SK-N-SH (cell line): ENCODE results near the gene RAB6B. TPM values are rescaled to one million over a fixed set of nuclear protein-coding genes. Genes with fewer than 3 reads are reported as not detected.

Source experiments
- CTCF ChIA-PET: fragments of 300-600, 350-600 bp; formaldehyde crosslinking; extraction: SDS; loops from one replicate; lab custom pipeline; 2021; lab: Yijun Ruan, JAX
- POLR2A ChIA-PET: fragments of 350-600 bp; sonication (Branson Sonifier 250); formaldehyde crosslinking; extraction: SDS; loops from one replicate; lab custom pipeline; 2020; ENCODE audit warnings: antibody characterized with exemption, inconsistent platforms; lab: Yijun Ruan, JAX
- DNase-seq: peaks from one replicate; pipeline ENCODE4 v3.0.0; 2012
- H2AFZ ChIP-seq: fragments of 200-600 bp; sonication (generic); 2 replicates; pipeline ENCODE4 v1.8.1; 2016; ENCODE audit warnings: antibody characterized with exemption, mild to moderate bottlenecking, low read depth
- H3F3A ChIP-seq: fragments of 200-600 bp; sonication (generic); replicated peaks from 2 replicates; pipeline ENCODE3; 2016; ENCODE audit warnings: antibody characterized with exemption, mild to moderate bottlenecking; ENCODE audit not compliant: insufficient read depth
- H3K27ac ChIP-seq, 2 experiments: fragments of 200-500 bp in 1 of 2; fragments of 200-600 bp in 1 of 2; sonication (Bioruptor generic) in 1 of 2; sonication (generic), shearing (Covaris generic) in 1 of 2; 2 replicates each; pipeline versions ENCODE4 v1.5.1 to v1.6.1; 2014 to 2016; ENCODE audit warnings: low read depth in 2 of 2, inconsistent platforms in 1 of 2, low read length in 1 of 2, mild to moderate bottlenecking in 1 of 2, mixed read lengths in 1 of 2
- H3K27me3 ChIP-seq: fragments of 200-600 bp; sonication (generic), shearing (Covaris generic); 2 replicates; pipeline ENCODE4 v1.6.1; 2016; ENCODE audit warnings: mixed run types; ENCODE audit not compliant: insufficient read depth
- H3K36me3 ChIP-seq, 2 experiments: fragments of 200-500 bp in 1 of 2; fragments of 200-600 bp in 1 of 2; sonication (Bioruptor generic) in 1 of 2; sonication (generic) in 1 of 2; replicated peaks in 1 of 2; 2 replicates each; pipeline versions ENCODE3 to v1.5.1; 2014 to 2016; ENCODE audit warnings: low read length in 1 of 2, mild to moderate bottlenecking in 1 of 2; ENCODE audit not compliant: insufficient read depth in 2 of 2, control insufficient read depth in 1 of 2
- H3K4me1 ChIP-seq, 2 experiments: fragments of 200-500 bp in 1 of 2; fragments of 200-600 bp in 1 of 2; sonication (Bioruptor generic) in 1 of 2; sonication (generic), shearing (Covaris generic) in 1 of 2; 2 replicates each; pipeline versions ENCODE4 v1.5.1 to v1.6.1; 2014 to 2016; ENCODE audit warnings: low read depth in 1 of 2, low read length in 1 of 2, mixed run types in 1 of 2; ENCODE audit not compliant: insufficient read depth in 2 of 2, control insufficient read depth in 1 of 2
- H3K4me2 ChIP-seq: fragments of 200-600 bp; sonication (generic), shearing (Covaris generic); 2 replicates; pipeline ENCODE4 v1.6.1; 2017; ENCODE audit warnings: mixed run types
- H3K4me3 ChIP-seq, 2 experiments: fragments of 200-500 bp in 1 of 2; fragments of 200-600 bp in 1 of 2; sonication (Bioruptor generic) in 1 of 2; sonication (generic), shearing (Covaris generic) in 1 of 2; 2 replicates each; pipeline versions ENCODE4 v1.5.1 to v1.8.1; 2014 to 2016; ENCODE audit warnings: low read depth in 2 of 2, inconsistent platforms in 1 of 2, low read length in 1 of 2, mild to moderate bottlenecking in 1 of 2, mixed read lengths in 1 of 2, moderate library complexity in 1 of 2
- H3K79me2 ChIP-seq: fragments of 200-600 bp; sonication (generic); 2 replicates; pipeline ENCODE4 v1.8.1; 2017; ENCODE audit warnings: mild to moderate bottlenecking; ENCODE audit not compliant: insufficient read depth
- H3K9ac ChIP-seq: fragments of 200-600 bp; sonication (generic); 2 replicates; pipeline ENCODE4 v1.6.1; 2017; ENCODE audit warnings: mixed run types
- H3K9me2 ChIP-seq: fragments of 200-600 bp; sonication (generic); 2 replicates; pipeline ENCODE4 v1.6.1; 2017; ENCODE audit warnings: mixed run types
- H3K9me3 ChIP-seq: fragments of 200-600 bp; sonication (generic); 2 replicates; pipeline ENCODE4 v1.6.1; 2017; ENCODE audit warnings: mixed run types, mild to moderate bottlenecking, moderate library complexity
- H4K20me1 ChIP-seq: fragments of 200-600 bp; sonication (generic); 2 replicates; pipeline ENCODE4 v1.6.1; 2017; ENCODE audit warnings: mild to moderate bottlenecking, mixed run types; ENCODE audit not compliant: insufficient read depth
- CHD2 ChIP-seq: fragments of 150-350 bp; IDR thresholded peaks from 2 replicates; pipeline ENCODE4 v1.6.1; 2018; ENCODE audit warnings: low read length; ENCODE audit not compliant: partially characterized antibody
- CTCF ChIP-seq: fragments of 200-600 bp; sonication (generic); IDR thresholded peaks from 2 replicates; pipeline ENCODE4 v1.6.1; 2017; ENCODE audit warnings: antibody characterized with exemption, mild to moderate bottlenecking, moderate library complexity
- EP300 ChIP-seq, 2 experiments: IDR thresholded peaks; 2 replicates each; pipeline versions ENCODE4 v1.4.0 to v1.6.1; 2012; ENCODE audit warnings: borderline replicate concordance in 1 of 2, low read depth in 1 of 2, low read length in 1 of 2
- MEF2A ChIP-seq: IDR thresholded peaks from 2 replicates; pipeline ENCODE4 v1.4.0; 2012; ENCODE audit warnings: low read depth, borderline replicate concordance
- NRF1 ChIP-seq: IDR thresholded peaks from 2 replicates; pipeline ENCODE4 v1.6.1; 2012; ENCODE audit warnings: low read depth, mild to moderate bottlenecking, low read length
- SIN3A ChIP-seq: IDR thresholded peaks from 2 replicates; pipeline ENCODE4 v1.6.1; 2012; ENCODE audit warnings: low read depth, mild to moderate bottlenecking, low read length, moderate library complexity, borderline replicate concordance
- SMC3 ChIP-seq: IDR thresholded peaks from 2 replicates; pipeline ENCODE4 v1.6.1; 2012; ENCODE audit warnings: low read depth, low read length, improper control_type of control experiment
- TEAD4 ChIP-seq: IDR thresholded peaks from 2 replicates; pipeline ENCODE4 v1.4.0; 2012; ENCODE audit warnings: mild to moderate bottlenecking, borderline replicate concordance; ENCODE audit not compliant: insufficient read depth
- WGBS: methylation state at CpG from one replicate; pipeline ENCODE4 v1.1.6; 2017; ENCODE audit warnings: low lambda C conversion rate; 5-methylcytosine and 5-hydroxymethylcytosine counted together
- polyA plus RNA-seq, 3 experiments: library from polyadenylated mRNA; depleted of rRNA; stranded (reverse); fragments of >200 nt; gene quantifications; 2 replicates each; pipeline ENCODE4 v1.2.3, GENCODE V29; 2012
- TF ChIP-seq, protein P1 (sequence below): IDR thresholded peaks from 2 replicates; pipeline ENCODE4 v1.4.0; 2012; ENCODE audit warnings: low read depth, borderline replicate concordance
- TF ChIP-seq, protein P2 (sequence below): IDR thresholded peaks from 2 replicates; pipeline ENCODE4 v1.4.0; 2012; ENCODE audit warnings: low read depth, borderline replicate concordance

RAB6B gene
- polyA plus RNA-seq, 1 of the 3 experiments (the other 2 are of a cell fraction): 9.3 TPM

- TF ChIP-seq CTCF (no peak), TEAD4 (peak; percentile 69; the same call in 1 of the 2 replicates), EP300 (IDR thresholded peaks at IDR 0.05; ENCODE audit: borderline replicate concordance in 1 of 2, low read depth in 1 of 2, low read length in 1 of 2) (peak; percentile 22 to 90; a peak in 2 of 4 replicates), MEF2A (peak; percentile 28; the same call in 1 of the 2 replicates), CHD2 (no peak), NRF1 (no peak), SMC3 (no peak)
- TF ChIP-seq, protein P1, sequence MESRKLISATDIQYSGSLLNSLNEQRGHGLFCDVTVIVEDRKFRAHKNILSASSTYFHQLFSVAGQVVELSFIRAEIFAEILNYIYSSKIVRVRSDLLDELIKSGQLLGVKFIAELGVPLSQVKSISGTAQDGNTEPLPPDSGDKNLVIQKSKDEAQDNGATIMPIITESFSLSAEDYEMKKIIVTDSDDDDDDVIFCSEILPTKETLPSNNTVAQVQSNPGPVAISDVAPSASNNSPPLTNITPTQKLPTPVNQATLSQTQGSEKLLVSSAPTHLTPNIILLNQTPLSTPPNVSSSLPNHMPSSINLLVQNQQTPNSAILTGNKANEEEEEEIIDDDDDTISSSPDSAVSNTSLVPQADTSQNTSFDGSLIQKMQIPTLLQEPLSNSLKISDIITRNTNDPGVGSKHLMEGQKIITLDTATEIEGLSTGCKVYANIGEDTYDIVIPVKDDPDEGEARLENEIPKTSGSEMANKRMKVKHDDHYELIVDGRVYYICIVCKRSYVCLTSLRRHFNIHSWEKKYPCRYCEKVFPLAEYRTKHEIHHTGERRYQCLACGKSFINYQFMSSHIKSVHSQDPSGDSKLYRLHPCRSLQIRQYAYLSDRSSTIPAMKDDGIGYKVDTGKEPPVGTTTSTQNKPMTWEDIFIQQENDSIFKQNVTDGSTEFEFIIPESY: 0 out of 2 replicates have a peak, but pooled peaks have one; percentile 20
Observed at GRCh38 chr3:133944641-133945380, 49.1 kb upstream of the RAB6B start (continued).

DNA sequence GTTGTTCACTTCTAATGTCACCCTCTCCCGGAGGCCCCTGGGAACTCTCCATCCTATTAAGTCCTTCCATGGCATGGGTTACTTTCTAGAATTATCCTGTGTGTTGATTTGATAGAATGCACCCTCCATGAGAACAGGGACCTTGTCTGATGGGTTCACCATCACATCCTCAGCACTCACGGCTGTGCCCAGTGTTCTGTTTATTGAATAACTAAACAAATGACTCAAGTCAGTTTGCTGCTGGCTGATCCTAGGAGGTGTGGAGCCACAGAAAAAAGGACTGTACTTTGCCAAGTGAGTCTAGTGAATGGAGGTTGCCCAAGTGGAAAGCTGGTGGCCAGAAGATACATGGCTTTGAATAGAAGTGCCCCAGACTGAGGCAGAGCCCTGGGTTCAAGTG lies 48.5 kb upstream of the RAB6B start:
- CTCF ChIA-PET: interaction anchor here (1.1 to 1.4 kb wide), 3 partner anchors 10 to 269 kb away, joined by 4 read pairs; no protein-coding TSS in a partner anchor
- H3K9ac ChIP-seq: no peak overlapping the region
- H3K36me3 ChIP-seq: no peaks in the 10 kb centered on the region

More for the DNA sequence above, 48.5 kb upstream of the RAB6B start:
- H3K79me2 ChIP-seq: no peaks in the 10 kb centered on the region
- no peak overlapping the region for H3K4me3 ChIP-seq
- H4K20me1 ChIP-seq: peaks cover 4% of the 10 kb centered on the region; the same call in 1 of the 2 replicates
- TF ChIP-seq, protein P2, sequence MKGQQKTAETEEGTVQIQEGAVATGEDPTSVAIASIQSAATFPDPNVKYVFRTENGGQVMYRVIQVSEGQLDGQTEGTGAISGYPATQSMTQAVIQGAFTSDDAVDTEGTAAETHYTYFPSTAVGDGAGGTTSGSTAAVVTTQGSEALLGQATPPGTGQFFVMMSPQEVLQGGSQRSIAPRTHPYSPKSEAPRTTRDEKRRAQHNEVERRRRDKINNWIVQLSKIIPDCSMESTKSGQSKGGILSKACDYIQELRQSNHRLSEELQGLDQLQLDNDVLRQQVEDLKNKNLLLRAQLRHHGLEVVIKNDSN: no peak
- no peak for TF ChIP-seq SIN3A
- peak overlapping the region; percentile 70 to 80 for H3K27ac ChIP-seq
- H2AFZ ChIP-seq: no peak overlapping the region
- no peaks in the 10 kb centered on the region for H3K9me3 ChIP-seq
- DNase-seq: no peak
- H3K4me2 ChIP-seq: peak overlapping the region; percentile 57
- peaks cover 34% of the 10 kb centered on the region for H3F3A ChIP-seq
- peaks cover 26 to 30% of the 10 kb centered on the region in 2 experiments; a peak in 3 of 4 replicates for H3K4me1 ChIP-seq
- 62% methylated on average over 2 of the region's 2 CpGs for WGBS
- POLR2A ChIA-PET: no interaction called here
- H3K27me3 ChIP-seq: peaks cover 8% of the 10 kb centered on the region; the same call in 1 of the 2 replicates
- no peaks in the 10 kb centered on the region for H3K9me2 ChIP-seq
